Smooth muscle cell (in vitro differentiated cells): Measurements from ENCODE around the gene USH2A. TPM values are rescaled to one million over a fixed set of nuclear protein-coding genes. Genes with fewer than 3 reads are reported as not detected.
A peak's percentile ranks its signal among the peaks of the same experiment; 100 is the strongest.

Experiments used
- DNase-seq: peaks from one replicate; lab custom pipeline; 2025; ENCODE audit not compliant: unreplicated experiment; lab: John Stamatoyannopoulos, UW
- H2AFZ ChIP-seq: fragments of 200-600 bp; sonication (generic); 2 replicates; pipeline ENCODE4 v1.6.0; 2016; ENCODE audit warnings: antibody characterized with exemption, low read depth, mild to moderate bottlenecking
- H3F3A ChIP-seq: fragments of 200-600 bp; sonication (generic); 2 replicates; pipeline ENCODE4 v1.6.0; 2017; ENCODE audit warnings: antibody characterized with exemption, low read depth
- H3K27ac ChIP-seq: fragments of 200-600 bp; sonication (generic); 2 replicates; pipeline ENCODE4 v1.5.1; 2016; ENCODE audit warnings: low read depth, mild to moderate bottlenecking
- H3K27me3 ChIP-seq: fragments of 200-600 bp; sonication (generic); 2 replicates; pipeline ENCODE4 v1.6.1; 2016; ENCODE audit warnings: low read depth, mild to moderate bottlenecking
- H3K36me3 ChIP-seq: fragments of 200-600 bp; sonication (generic); 2 replicates; pipeline ENCODE4 v1.5.1; 2016; ENCODE audit warnings: low read depth
- H3K4me1 ChIP-seq: fragments of 200-600 bp; sonication (generic); 2 replicates; pipeline ENCODE4 v1.5.1; 2016; ENCODE audit warnings: low read depth
- H3K4me2 ChIP-seq: fragments of 200-600 bp; sonication (generic); 2 replicates; pipeline ENCODE4 v1.6.0; 2016; ENCODE audit warnings: mild to moderate bottlenecking
- H3K4me3 ChIP-seq: fragments of 200-600 bp; sonication (generic); 2 replicates; pipeline ENCODE4 v1.5.1; 2016; ENCODE audit warnings: mild to moderate bottlenecking
- H3K79me2 ChIP-seq: fragments of 200-600 bp; sonication (generic); 2 replicates; pipeline ENCODE4 v1.6.0; 2016; ENCODE audit warnings: low read depth, mild to moderate bottlenecking
- H3K9ac ChIP-seq: fragments of 200-600 bp; sonication (generic); 2 replicates; pipeline ENCODE4 v1.6.0; 2016; ENCODE audit warnings: low read depth
- H3K9me3 ChIP-seq: fragments of 200-600 bp; sonication (generic); replicated peaks from 2 replicates; pipeline ENCODE4 v1.5.1; 2016; ENCODE audit warnings: low read depth
- H4K20me1 ChIP-seq: fragments of 200-600 bp; sonication (generic); 2 replicates; pipeline ENCODE4 v1.6.0; 2016; ENCODE audit warnings: low read depth
- WGBS: methylation state at CpG from one replicate; pipeline ENCODE4 v1.1.7; 2016; ENCODE audit warnings: low lambda C conversion rate; 5-methylcytosine and 5-hydroxymethylcytosine counted together
- polyA plus RNA-seq: library from polyadenylated mRNA; unstranded; fragments of >200 nt; fragmentation: Nextera tagmentation; extraction: Ambion mirVana; gene quantifications from 2 replicates; pipeline ENCODE4 v1.2.1, GENCODE V29; 2016
- total RNA-seq: library from RNA; depleted of rRNA; stranded (reverse); fragments of >200 nt; gene quantifications from 2 replicates; pipeline ENCODE4 v1.2.3, GENCODE V29; 2014
- TF ChIP-seq, protein P1 (sequence below): fragments of 200-600 bp; sonication (generic); IDR thresholded peaks from 2 replicates; pipeline ENCODE4 v1.5.1; 2017; ENCODE audit warnings: borderline replicate concordance, mild to moderate bottlenecking, antibody characterized with exemption; ENCODE audit not compliant: insufficient read depth, poor library complexity, severe bottlenecking

Gene USH2A
- total and polyA plus RNA-seq, 2 experiments from 2014 or later = under 0.01 TPM; not detected in 1

- H2AFZ ChIP-seq = no peak overlapping the region
- TF ChIP-seq, protein P1, sequence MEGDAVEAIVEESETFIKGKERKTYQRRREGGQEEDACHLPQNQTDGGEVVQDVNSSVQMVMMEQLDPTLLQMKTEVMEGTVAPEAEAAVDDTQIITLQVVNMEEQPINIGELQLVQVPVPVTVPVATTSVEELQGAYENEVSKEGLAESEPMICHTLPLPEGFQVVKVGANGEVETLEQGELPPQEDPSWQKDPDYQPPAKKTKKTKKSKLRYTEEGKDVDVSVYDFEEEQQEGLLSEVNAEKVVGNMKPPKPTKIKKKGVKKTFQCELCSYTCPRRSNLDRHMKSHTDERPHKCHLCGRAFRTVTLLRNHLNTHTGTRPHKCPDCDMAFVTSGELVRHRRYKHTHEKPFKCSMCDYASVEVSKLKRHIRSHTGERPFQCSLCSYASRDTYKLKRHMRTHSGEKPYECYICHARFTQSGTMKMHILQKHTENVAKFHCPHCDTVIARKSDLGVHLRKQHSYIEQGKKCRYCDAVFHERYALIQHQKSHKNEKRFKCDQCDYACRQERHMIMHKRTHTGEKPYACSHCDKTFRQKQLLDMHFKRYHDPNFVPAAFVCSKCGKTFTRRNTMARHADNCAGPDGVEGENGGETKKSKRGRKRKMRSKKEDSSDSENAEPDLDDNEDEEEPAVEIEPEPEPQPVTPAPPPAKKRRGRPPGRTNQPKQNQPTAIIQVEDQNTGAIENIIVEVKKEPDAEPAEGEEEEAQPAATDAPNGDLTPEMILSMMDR = no peak
- H3K79me2 ChIP-seq = no peaks in the 10 kb centered on the region
- H3F3A ChIP-seq = no peaks in the 10 kb centered on the region
- H4K20me1 ChIP-seq = no peaks in the 10 kb centered on the region
- no peaks in the 10 kb centered on the region for H3K4me1 ChIP-seq
- no peak for DNase-seq
- H3K27me3 ChIP-seq = no peaks in the 10 kb centered on the region
- H3K27ac ChIP-seq = no peak overlapping the region
- no peak overlapping the region for H3K4me2 ChIP-seq
- 79% methylated on average over 4 of the region's 4 CpGs for WGBS
- H3K9me3 ChIP-seq = no peaks in the 10 kb centered on the region
- H3K36me3 ChIP-seq = no peaks in the 10 kb centered on the region
- no peak overlapping the region for H3K4me3 ChIP-seq
- H3K9ac ChIP-seq = no peak overlapping the region
These were observed 705.4 kb downstream of the USH2A start for GRCh38 chr1:215717677-215718426.

GRCh38 chr1:215710899-215711225, 712.4 kb downstream of the USH2A start:
- Histone ChIP-seq H3K4me3 (no peak overlapping the region), H3K4me2 (no peak overlapping the region), H3K9ac (no peak overlapping the region), H2AFZ (no peak overlapping the region), H3F3A (no peaks in the 10 kb centered on the region), H3K27ac (no peak overlapping the region), H3K9me3 (no peaks in the 10 kb centered on the region), H3K4me1 (no peaks in the 10 kb centered on the region), H3K36me3 (no peaks in the 10 kb centered on the region), H3K27me3 (no peaks in the 10 kb centered on the region), H3K79me2 (no peaks in the 10 kb centered on the region), H4K20me1 (no peaks in the 10 kb centered on the region)
- no peak for DNase-seq
- 79% methylated on average over 4 of the region's 4 CpGs for WGBS
- TF ChIP-seq, protein P1 = no peak

DNA sequence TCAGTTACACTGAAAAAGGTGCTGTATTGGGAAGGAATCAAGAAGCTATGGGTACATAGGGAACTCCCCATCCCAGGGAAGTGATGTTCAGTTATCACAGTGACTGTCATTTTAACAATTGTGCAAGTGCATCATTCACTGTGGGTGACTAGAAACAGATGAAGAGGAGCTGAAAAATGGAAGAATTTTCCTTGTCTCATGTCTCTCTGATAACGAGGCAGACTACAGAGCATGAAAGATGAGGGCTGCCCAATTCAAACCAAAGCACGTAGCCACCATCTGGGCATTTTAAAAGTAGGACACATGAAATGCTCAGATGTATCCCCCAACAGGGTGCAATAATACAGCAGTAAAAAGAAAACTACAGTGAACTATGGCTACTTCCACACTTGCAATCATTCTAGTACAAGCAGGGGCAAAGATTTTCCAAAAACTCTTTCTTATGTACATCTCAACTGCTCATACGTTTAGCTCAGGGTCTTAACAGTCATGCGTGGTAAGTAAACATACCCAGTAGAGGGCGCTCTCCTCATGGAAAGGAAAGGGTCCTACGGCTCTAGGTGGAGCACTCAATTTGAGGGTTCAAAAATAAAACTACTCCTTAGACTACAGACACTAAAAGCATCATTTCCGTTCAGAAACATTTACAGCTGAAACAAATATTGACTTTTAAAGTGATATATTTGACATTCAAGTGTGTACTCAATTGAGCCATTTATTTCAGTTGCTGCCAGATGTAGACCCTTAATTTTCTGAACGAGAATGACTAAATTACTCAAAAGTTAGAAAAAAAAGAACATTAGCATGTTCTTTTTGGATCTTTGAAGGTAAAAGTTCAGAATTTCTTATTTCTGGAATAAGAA, 713.0 kb downstream of the USH2A start:
- no peaks in the 10 kb centered on the region for H3K36me3 ChIP-seq
- H3F3A ChIP-seq = no peaks in the 10 kb centered on the region
- no peaks in the 10 kb centered on the region for H3K79me2 ChIP-seq
- H3K4me1 ChIP-seq = no peaks in the 10 kb centered on the region
- no peaks in the 10 kb centered on the region for H3K9me3 ChIP-seq
- TF ChIP-seq, protein P1 = peak; percentile 86
- H3K27me3 ChIP-seq = no peaks in the 10 kb centered on the region
- H3K27ac ChIP-seq = no peak overlapping the region
- no peak overlapping the region for H2AFZ ChIP-seq
- no peaks in the 10 kb centered on the region for H4K20me1 ChIP-seq
- no peak overlapping the region for H3K4me2 ChIP-seq
- WGBS = 39% methylated on average over 8 of the region's 8 CpGs
- no peak overlapping the region for H3K9ac ChIP-seq
- no peak for DNase-seq
- H3K4me3 ChIP-seq = no peak overlapping the region
